Hepatocyte (in vitro differentiated cells): Measurements from ENCODE around the gene SGCA. TPM values are rescaled to one million over a fixed set of nuclear protein-coding genes. Genes with fewer than 3 reads are reported as not detected.
A peak's percentile ranks its signal among the peaks of the same experiment; 100 is the strongest.

Experiments
- DNase-seq: peaks from one replicate; pipeline ENCODE4 v3.0.0-alpha.2; 2016; ENCODE audit warnings: low spot score
- H2AFZ ChIP-seq: fragments of 200-600 bp; sonication (generic); 2 replicates; pipeline ENCODE4 v1.6.0; 2016; ENCODE audit warnings: antibody characterized with exemption, mild to moderate bottlenecking
- H3K27ac ChIP-seq: fragments of 200-600 bp; sonication (generic); 2 replicates; pipeline ENCODE4 v1.5.1; 2016; ENCODE audit warnings: mild to moderate bottlenecking
- H3K27me3 ChIP-seq: fragments of 200-600 bp; sonication (generic); 2 replicates; pipeline ENCODE4 v1.6.1; 2016
- H3K36me3 ChIP-seq: fragments of 200-600 bp; sonication (generic); replicated peaks from 2 replicates; pipeline ENCODE4 v1.5.1; 2016; ENCODE audit warnings: low read depth; ENCODE audit not compliant: insufficient read depth
- H3K4me1 ChIP-seq: fragments of 200-600 bp; sonication (generic); 2 replicates; pipeline ENCODE4 v1.5.1; 2016; ENCODE audit warnings: mild to moderate bottlenecking, moderate library complexity; ENCODE audit not compliant: insufficient read depth
- H3K4me2 ChIP-seq: fragments of 200-600 bp; sonication (generic); 2 replicates; pipeline ENCODE4 v1.6.0; 2016
- H3K4me3 ChIP-seq: fragments of 200-600 bp; sonication (generic); 2 replicates; pipeline ENCODE4 v1.5.1; 2016; ENCODE audit warnings: mild to moderate bottlenecking
- H3K79me2 ChIP-seq: fragments of 200-600 bp; sonication (generic); 2 replicates; pipeline ENCODE4 v1.6.0; 2017; ENCODE audit warnings: mild to moderate bottlenecking
- H3K9me2 ChIP-seq: fragments of 200-600 bp; sonication (generic); replicated peaks from 2 replicates; pipeline ENCODE4 v1.6.0; 2017; ENCODE audit warnings: mild to moderate bottlenecking; ENCODE audit not compliant: insufficient read depth
- H3K9me3 ChIP-seq: fragments of 200-600 bp; sonication (generic); 2 replicates; pipeline ENCODE4 v1.5.1; 2016; ENCODE audit warnings: low read depth, mild to moderate bottlenecking
- H4K20me1 ChIP-seq: fragments of 200-600 bp; sonication (generic); 2 replicates; pipeline ENCODE4 v1.6.0; 2016; ENCODE audit warnings: mild to moderate bottlenecking; ENCODE audit not compliant: insufficient read depth, poor library complexity, severe bottlenecking
- EZH2 ChIP-seq: fragments of 200-600 bp; sonication (generic); IDR thresholded peaks from 2 replicates; pipeline ENCODE4 v1.6.1; 2016; ENCODE audit warnings: antibody characterized with exemption, mild to moderate bottlenecking, borderline replicate concordance
- EZH2phosphoT487 ChIP-seq: fragments of 200-600 bp; sonication (generic); IDR thresholded peaks from one replicate; pipeline ENCODE4 v1.6.1; 2018; ENCODE audit warnings: antibody characterized with exemption, mild to moderate bottlenecking, low read depth, moderate library complexity; ENCODE audit not compliant: unreplicated experiment, severe bottlenecking
- WGBS: methylation state at CpG from one replicate; pipeline ENCODE4 v1.1.6; 2016; ENCODE audit warnings: low lambda C conversion rate; ENCODE audit errors: missing lambda C conversion rate; 5-methylcytosine and 5-hydroxymethylcytosine counted together
- polyA plus RNA-seq: library from polyadenylated mRNA; unstranded; fragments of >200 nt; fragmentation: Nextera tagmentation; extraction: Ambion mirVana; gene quantifications from 2 replicates; pipeline ENCODE4 v1.2.1, GENCODE V29; 2016
- total RNA-seq: library from RNA; depleted of rRNA; stranded (reverse); fragments of >200 nt; gene quantifications from 2 replicates; pipeline ENCODE4 v1.2.3, GENCODE V29; 2014
- TF ChIP-seq, protein P1 (sequence below): fragments of 200-600 bp; sonication (generic); IDR thresholded peaks from 2 replicates; pipeline ENCODE4 v1.5.1; 2016; ENCODE audit warnings: antibody characterized with exemption, mild to moderate bottlenecking; ENCODE audit not compliant: poor library complexity

SGCA gene
- total and polyA plus RNA-seq, 2 experiments from 2014 or later = 0.37 to 2.2 TPM

DNA sequence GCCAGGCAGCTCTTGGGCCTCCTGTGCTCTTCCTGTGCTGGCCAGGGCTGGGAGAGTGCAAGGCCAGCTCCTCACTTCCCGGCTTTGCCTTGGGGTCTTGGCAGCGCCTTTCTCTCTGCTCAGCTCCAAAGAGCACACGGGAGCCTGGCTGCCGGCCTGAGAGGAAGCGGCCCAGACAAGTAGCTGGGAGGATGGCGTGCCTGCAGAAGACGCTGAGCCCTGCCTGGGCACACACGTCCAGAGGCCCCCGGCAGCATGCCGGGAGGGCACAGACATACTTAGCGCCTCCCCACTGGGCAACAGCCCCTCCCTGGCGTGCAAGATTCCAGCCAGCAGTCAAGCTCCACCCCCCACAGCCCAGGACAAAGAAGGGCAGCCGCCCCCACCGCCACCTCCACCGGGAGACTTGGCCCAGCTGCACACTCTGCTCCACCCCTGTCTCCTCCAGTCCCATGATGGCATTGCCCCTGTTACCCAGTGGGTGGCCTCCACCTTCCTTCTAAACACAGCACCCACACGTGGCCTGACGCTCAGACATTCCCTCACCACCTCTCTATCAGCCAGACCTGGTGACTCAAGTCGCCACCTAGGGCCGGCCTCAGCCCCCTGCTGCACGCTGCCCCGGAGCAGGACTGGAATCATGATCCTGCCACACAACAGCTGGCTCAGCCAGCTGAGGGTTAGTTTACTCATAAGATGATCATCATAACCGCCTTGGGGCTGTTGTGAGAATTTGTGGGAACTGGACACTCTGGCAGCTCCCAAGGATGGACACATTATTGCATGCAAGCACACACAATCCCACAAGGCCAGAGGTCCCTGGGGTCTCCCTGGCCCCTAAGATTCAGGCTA lies 12.4 kb downstream of the SGCA start:
- TF ChIP-seq EZH2 (no peak), EZH2phosphoT487 (no peak)
- TF ChIP-seq, protein P1, sequence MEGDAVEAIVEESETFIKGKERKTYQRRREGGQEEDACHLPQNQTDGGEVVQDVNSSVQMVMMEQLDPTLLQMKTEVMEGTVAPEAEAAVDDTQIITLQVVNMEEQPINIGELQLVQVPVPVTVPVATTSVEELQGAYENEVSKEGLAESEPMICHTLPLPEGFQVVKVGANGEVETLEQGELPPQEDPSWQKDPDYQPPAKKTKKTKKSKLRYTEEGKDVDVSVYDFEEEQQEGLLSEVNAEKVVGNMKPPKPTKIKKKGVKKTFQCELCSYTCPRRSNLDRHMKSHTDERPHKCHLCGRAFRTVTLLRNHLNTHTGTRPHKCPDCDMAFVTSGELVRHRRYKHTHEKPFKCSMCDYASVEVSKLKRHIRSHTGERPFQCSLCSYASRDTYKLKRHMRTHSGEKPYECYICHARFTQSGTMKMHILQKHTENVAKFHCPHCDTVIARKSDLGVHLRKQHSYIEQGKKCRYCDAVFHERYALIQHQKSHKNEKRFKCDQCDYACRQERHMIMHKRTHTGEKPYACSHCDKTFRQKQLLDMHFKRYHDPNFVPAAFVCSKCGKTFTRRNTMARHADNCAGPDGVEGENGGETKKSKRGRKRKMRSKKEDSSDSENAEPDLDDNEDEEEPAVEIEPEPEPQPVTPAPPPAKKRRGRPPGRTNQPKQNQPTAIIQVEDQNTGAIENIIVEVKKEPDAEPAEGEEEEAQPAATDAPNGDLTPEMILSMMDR = peak; percentile 55
- H3K27me3 ChIP-seq = no peaks in the 10 kb centered on the region
- H3K4me3 ChIP-seq = no peak overlapping the region
- WGBS = 5% methylated on average over 20 of the region's 22 CpGs
- no peaks in the 10 kb centered on the region for H3K9me2 ChIP-seq
- no peaks in the 10 kb centered on the region for H3K36me3 ChIP-seq
- H4K20me1 ChIP-seq = no peaks in the 10 kb centered on the region
- no peak overlapping the region for H2AFZ ChIP-seq
- no peaks in the 10 kb centered on the region for H3K79me2 ChIP-seq
- H3K27ac ChIP-seq = peak overlapping the region; percentile 93
- no peaks in the 10 kb centered on the region for H3K9me3 ChIP-seq
- H3K4me1 ChIP-seq = peaks cover 39% of the 10 kb centered on the region
- peak overlapping the region; percentile 50 for H3K4me2 ChIP-seq
- peak; percentile 91 for DNase-seq

DNA sequence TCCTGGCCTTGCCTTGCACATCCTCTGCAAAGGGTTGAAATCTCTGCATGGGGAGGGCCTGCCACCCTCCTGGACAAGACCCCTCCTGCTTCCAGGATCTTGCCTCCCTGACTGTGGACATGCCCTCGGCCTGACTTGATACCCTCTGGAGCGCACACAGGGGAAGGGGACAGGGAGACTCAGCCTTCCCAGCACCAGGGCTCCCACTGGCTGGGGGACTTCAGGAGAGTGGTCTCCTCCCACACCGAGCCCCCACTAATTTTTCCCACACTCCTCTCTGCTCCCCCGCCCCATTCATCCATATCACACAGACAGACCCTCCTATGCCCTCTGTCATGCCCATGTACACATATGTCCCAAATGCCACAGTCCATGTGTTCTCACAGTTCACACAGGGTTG lies 14.3 kb downstream of the SGCA start:
- DNase-seq = no peak
- Histone ChIP-seq H3K4me1 (peaks cover 38% of the 10 kb centered on the region), H3K4me2 (no peak overlapping the region), H2AFZ (no peak overlapping the region), H3K36me3 (no peaks in the 10 kb centered on the region), H3K27ac (no peak overlapping the region), H3K79me2 (no peaks in the 10 kb centered on the region), H3K9me2 (no peaks in the 10 kb centered on the region), H4K20me1 (no peaks in the 10 kb centered on the region), H3K27me3 (no peaks in the 10 kb centered on the region), H3K4me3 (no peak overlapping the region), H3K9me3 (no peaks in the 10 kb centered on the region)
- 95% methylated on average over 4 of the region's 4 CpGs for WGBS
- TF ChIP-seq EZH2 (no peak), EZH2phosphoT487 (no peak)
- TF ChIP-seq, protein P1 = no peak

DNA sequence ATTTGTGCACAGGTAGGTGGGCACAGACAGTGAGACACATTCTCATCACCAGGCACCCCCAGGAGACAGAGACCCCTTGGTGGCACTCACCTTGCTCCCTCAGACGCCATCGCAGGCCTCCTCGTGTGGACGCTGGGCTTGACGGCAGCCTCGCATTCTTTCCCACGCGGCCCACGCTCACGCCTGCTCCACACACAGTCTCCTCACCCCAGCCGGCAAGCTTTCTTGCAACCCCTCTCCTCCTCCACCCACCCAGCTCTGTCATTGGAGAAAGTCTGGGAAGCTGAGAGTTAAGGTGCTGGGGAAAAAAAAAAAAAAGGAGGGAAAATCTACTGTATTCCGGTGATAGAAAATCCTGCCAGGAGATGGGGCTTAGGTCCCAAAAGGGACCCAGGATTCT lies 14.8 kb downstream of the SGCA start:
- no peak for DNase-seq
- WGBS = 78% methylated on average over 12 of the region's 12 CpGs
- Histone ChIP-seq H3K4me2 (no peak overlapping the region), H3K4me1 (peaks cover 33% of the 10 kb centered on the region), H3K79me2 (no peaks in the 10 kb centered on the region), H4K20me1 (no peaks in the 10 kb centered on the region), H3K9me2 (no peaks in the 10 kb centered on the region), H3K27me3 (no peaks in the 10 kb centered on the region), H2AFZ (no peak overlapping the region), H3K4me3 (no peak overlapping the region), H3K36me3 (no peaks in the 10 kb centered on the region), H3K9me3 (no peaks in the 10 kb centered on the region), H3K27ac (no peak overlapping the region)
- no peak for TF ChIP-seq EZH2phosphoT487
- TF ChIP-seq EZH2 = no peak
- TF ChIP-seq, protein P1 = no peak
